ENCODE measurements around the gene ATP5MK. TPM values are rescaled to one million over a fixed set of nuclear protein-coding genes. Genes with fewer than 3 reads are reported as not detected.

Gene ATP5MK
- total RNA-seq, 2 donors from 2014 or later: 360 to 396 TPM

DNA sequence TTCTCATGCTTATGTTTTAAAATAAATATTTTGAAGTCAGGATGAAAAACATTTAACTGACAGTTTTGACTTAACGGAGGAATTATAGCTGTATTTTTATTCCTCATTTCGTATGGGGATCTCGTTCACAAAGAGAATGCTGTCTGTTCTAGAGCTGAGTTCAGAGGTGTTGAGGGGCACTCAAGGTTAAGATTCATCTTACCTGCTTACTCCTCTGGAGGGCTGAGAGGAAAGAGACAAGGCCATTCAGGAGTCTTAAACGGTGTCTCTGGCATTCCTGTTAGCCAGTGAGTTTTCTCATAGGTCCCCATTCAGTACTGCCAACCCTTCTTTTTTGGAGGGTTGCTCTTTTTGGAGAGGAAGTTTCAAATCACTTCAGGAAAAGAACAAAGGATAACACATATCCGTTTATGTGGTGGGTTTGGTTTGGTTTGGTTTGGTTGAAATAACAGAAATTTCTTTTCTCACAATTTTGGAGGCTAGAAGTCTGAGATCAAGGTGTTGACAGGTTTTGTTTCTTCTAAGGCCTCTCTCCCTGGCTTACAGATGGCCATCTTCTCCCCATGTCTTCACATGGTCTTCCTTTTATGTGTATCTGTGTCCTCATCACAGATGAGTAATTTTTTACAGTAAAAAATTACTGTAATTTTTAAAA is 32.8 kb upstream of the ATP5MK start:
- TF ChIP-seq, protein P1, sequence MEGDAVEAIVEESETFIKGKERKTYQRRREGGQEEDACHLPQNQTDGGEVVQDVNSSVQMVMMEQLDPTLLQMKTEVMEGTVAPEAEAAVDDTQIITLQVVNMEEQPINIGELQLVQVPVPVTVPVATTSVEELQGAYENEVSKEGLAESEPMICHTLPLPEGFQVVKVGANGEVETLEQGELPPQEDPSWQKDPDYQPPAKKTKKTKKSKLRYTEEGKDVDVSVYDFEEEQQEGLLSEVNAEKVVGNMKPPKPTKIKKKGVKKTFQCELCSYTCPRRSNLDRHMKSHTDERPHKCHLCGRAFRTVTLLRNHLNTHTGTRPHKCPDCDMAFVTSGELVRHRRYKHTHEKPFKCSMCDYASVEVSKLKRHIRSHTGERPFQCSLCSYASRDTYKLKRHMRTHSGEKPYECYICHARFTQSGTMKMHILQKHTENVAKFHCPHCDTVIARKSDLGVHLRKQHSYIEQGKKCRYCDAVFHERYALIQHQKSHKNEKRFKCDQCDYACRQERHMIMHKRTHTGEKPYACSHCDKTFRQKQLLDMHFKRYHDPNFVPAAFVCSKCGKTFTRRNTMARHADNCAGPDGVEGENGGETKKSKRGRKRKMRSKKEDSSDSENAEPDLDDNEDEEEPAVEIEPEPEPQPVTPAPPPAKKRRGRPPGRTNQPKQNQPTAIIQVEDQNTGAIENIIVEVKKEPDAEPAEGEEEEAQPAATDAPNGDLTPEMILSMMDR (conservative IDR thresholded peaks at IDR 0.05): no peak
- Histone ChIP-seq H3K27ac (ENCODE audit: low read depth, low read length) (no peak overlapping the region), H3K36me3 (ENCODE audit: control insufficient read depth, insufficient read depth, low read length) (peaks cover 90% of the 10 kb centered on the region), H3K4me3 (ENCODE audit: low read length) (no peak overlapping the region), H3K4me1 (ENCODE audit: control insufficient read depth, insufficient read depth, low read length) (no peaks in the 10 kb centered on the region), H3K9ac (ENCODE audit: extremely low read depth, low read length, poor library complexity, severe bottlenecking) (no peak overlapping the region), H3K27me3 (ENCODE audit: control insufficient read depth, insufficient read depth, low read length, poor library complexity, severe bottlenecking) (no peaks in the 10 kb centered on the region), H3K9me3 (ENCODE audit: control insufficient read depth, low read length) (no peaks in the 10 kb centered on the region)
- WGBS, 2 experiments (ENCODE audit: insufficient coverage in 1 of 2, insufficient read length in 1 of 2): 93 to 100% methylated on average over 3 to 5 of the region's 5 CpGs
- H3K36me3 Mint-ChIP-seq (ENCODE audit: low read depth): peaks cover 80% of the 10 kb centered on the region
- no peak overlapping the region for H3K27ac Mint-ChIP-seq
- H3K27me3 Mint-ChIP-seq (ENCODE audit: insufficient read depth): no peaks in the 10 kb centered on the region
- H3K4me1 Mint-ChIP-seq: no peaks in the 10 kb centered on the region
- DNase-seq: no peak
- H3K4me3 Mint-ChIP-seq: no peak overlapping the region
- H3K9me3 Mint-ChIP-seq: no peaks in the 10 kb centered on the region

DNA sequence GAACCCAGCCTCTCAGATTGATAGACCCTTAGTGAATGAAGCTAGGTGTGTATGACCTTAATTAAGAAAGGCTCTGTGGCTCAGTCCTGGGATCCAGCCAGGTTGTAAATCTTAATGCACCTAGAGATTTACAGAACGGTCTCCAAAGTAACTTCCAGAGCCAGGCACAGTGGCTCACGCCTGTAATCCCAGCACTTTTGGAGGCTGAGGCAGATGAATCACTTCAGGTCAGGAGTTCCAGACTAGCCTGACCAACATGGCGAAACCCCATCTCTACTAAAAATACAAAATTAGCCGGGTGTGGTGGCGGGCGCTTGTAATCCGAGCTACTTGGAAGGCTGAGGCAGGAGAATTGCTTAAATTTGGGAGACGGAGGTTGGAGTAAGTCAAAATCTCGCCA is 31.6 kb upstream of the ATP5MK start:
- DNase-seq: no peak
- H3K9me3 ChIP-seq (ENCODE audit: control insufficient read depth, low read length): no peaks in the 10 kb centered on the region
- H3K27me3 ChIP-seq (ENCODE audit: control insufficient read depth, insufficient read depth, low read length, poor library complexity, severe bottlenecking): no peaks in the 10 kb centered on the region
- no peaks in the 10 kb centered on the region for H3K27me3 Mint-ChIP-seq (ENCODE audit: insufficient read depth)
- 89 to 96% methylated on average over 2 to 9 of the region's 9 CpGs for WGBS, 2 experiments (ENCODE audit: insufficient coverage in 1 of 2, insufficient read length in 1 of 2)
- H3K4me1 Mint-ChIP-seq: no peaks in the 10 kb centered on the region
- peaks cover 83% of the 10 kb centered on the region for H3K36me3 Mint-ChIP-seq (ENCODE audit: low read depth)
- H3K4me1 ChIP-seq (ENCODE audit: control insufficient read depth, insufficient read depth, low read length): no peaks in the 10 kb centered on the region
- no peak overlapping the region for H3K9ac ChIP-seq (ENCODE audit: extremely low read depth, low read length, poor library complexity, severe bottlenecking)
- H3K27ac ChIP-seq (ENCODE audit: low read depth, low read length): no peak overlapping the region
- H3K27ac Mint-ChIP-seq: no peak overlapping the region
- TF ChIP-seq, protein P1 (conservative IDR thresholded peaks at IDR 0.05): no peak
- H3K9me3 Mint-ChIP-seq: no peaks in the 10 kb centered on the region
- peaks cover 90% of the 10 kb centered on the region for H3K36me3 ChIP-seq (ENCODE audit: control insufficient read depth, insufficient read depth, low read length)
- H3K4me3 Mint-ChIP-seq: no peak overlapping the region
- no peak overlapping the region for H3K4me3 ChIP-seq (ENCODE audit: low read length)

DNA sequence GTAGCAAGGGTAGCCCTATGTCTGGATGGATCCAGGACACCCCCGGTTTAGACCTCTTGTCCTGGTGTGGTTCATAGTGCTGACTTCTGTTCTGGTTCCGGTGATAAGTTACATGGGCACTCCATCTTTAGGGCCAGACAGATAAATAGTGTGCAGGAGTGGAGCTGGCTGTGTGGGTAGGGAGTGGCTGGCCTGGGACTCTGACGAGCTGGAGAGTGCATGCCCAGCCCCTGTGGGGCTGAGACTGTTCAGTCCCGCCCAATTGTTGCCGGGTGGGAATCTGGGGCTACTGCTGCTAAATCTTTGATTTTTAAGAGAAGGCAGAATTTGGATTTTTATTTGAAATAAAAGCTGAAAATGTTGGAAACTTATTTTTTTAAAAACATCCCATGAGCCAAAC is 27.5 kb upstream of the ATP5MK start:
- no peaks in the 10 kb centered on the region for H3K9me3 Mint-ChIP-seq
- no peak overlapping the region for H3K4me3 ChIP-seq (ENCODE audit: low read length)
- peaks cover 86% of the 10 kb centered on the region for H3K36me3 Mint-ChIP-seq (ENCODE audit: low read depth)
- no peaks in the 10 kb centered on the region for H3K4me1 ChIP-seq (ENCODE audit: control insufficient read depth, insufficient read depth, low read length)
- H3K27ac ChIP-seq (ENCODE audit: low read depth, low read length): no peak overlapping the region
- no peaks in the 10 kb centered on the region for H3K27me3 Mint-ChIP-seq (ENCODE audit: insufficient read depth)
- no peak overlapping the region for H3K4me3 Mint-ChIP-seq
- H3K27me3 ChIP-seq (ENCODE audit: control insufficient read depth, insufficient read depth, low read length, poor library complexity, severe bottlenecking): no peaks in the 10 kb centered on the region
- no peak overlapping the region for H3K27ac Mint-ChIP-seq
- H3K9ac ChIP-seq (ENCODE audit: extremely low read depth, low read length, poor library complexity, severe bottlenecking): no peak overlapping the region
- H3K9me3 ChIP-seq (ENCODE audit: control insufficient read depth, low read length): no peaks in the 10 kb centered on the region
- H3K36me3 ChIP-seq (ENCODE audit: control insufficient read depth, insufficient read depth, low read length): peaks cover 86% of the 10 kb centered on the region
- WGBS, 2 experiments (ENCODE audit: insufficient coverage in 1 of 2, insufficient read length in 1 of 2): 95% methylated on average over 5 of the region's 5 CpGs; no CpG with 5 or more reads in 1 of the 2 experiments
- DNase-seq: no peak
- no peaks in the 10 kb centered on the region for H3K4me1 Mint-ChIP-seq
- TF ChIP-seq, protein P1 (conservative IDR thresholded peaks at IDR 0.05): no peak
